ENCODE data around the gene HEATR5B.

GRCh38 chr2:37070931-37071330 is 13.2 kb downstream of the HEATR5B start:
- TF ChIP-seq CTCF (IDR thresholded peaks at IDR 0.05) (no peak), POLR2A (IDR thresholded peaks at IDR 0.05) (no peak)
